ENCODE measurements around the gene SIK1.

GRCh38 chr21:43467785-43468184 lies 40.9 kb upstream of the SIK1 start:
- TF ChIP-seq EZH2 (IDR thresholded peaks at IDR 0.05) (no peak), POLR2AphosphoS5 (IDR thresholded peaks at IDR 0.05; ENCODE audit: borderline replicate concordance, low read depth, low read length) (no peak), FOXP2 (optimal IDR thresholded peaks at IDR 0.05; ENCODE audit: control extremely low read depth, extremely low read length, insufficient read depth) (no peak)

Measured in SK-N-MC (cell line).